ENCODE data around the gene CD8B.

DNA sequence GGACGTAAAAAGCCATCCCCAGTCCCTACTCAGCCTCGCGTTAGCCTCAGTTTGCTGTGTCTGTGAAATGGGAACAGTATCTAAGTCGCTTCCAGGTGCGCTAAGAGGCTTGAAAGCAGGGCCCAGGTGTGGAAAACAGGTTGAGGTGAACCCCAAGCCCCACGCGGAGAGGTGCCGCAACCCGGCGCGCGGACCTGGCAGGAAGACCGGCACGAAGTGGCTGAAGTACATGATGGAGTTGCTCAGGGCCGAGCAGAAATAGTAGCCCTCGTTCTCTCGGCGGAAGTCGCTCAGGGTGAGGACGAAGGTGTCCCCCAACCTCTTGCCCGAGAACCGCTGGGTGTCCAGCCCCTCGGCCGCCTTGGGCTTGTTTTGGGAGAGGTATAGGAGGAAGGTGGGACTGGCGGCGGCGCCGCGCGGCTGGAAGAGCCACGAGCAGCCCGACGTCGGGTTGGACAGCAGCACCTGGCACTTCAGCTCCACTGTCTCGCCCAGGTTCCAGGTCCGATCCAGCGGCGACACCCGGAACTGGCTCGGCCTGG, 71.5 kb downstream of the CD8B start:
- TF ChIP-seq POLR2A (IDR thresholded peaks at IDR 0.05) = no peak
- TF ChIP-seq, protein P1, sequence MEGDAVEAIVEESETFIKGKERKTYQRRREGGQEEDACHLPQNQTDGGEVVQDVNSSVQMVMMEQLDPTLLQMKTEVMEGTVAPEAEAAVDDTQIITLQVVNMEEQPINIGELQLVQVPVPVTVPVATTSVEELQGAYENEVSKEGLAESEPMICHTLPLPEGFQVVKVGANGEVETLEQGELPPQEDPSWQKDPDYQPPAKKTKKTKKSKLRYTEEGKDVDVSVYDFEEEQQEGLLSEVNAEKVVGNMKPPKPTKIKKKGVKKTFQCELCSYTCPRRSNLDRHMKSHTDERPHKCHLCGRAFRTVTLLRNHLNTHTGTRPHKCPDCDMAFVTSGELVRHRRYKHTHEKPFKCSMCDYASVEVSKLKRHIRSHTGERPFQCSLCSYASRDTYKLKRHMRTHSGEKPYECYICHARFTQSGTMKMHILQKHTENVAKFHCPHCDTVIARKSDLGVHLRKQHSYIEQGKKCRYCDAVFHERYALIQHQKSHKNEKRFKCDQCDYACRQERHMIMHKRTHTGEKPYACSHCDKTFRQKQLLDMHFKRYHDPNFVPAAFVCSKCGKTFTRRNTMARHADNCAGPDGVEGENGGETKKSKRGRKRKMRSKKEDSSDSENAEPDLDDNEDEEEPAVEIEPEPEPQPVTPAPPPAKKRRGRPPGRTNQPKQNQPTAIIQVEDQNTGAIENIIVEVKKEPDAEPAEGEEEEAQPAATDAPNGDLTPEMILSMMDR (IDR thresholded peaks at IDR 0.05 in 4 of 5, conservative IDR thresholded peaks at IDR 0.05 in 1 of 5) = no peak

Data from gastrocnemius medialis (tissue), 4 donors.